ENCODE measurements around the gene GORASP1. TPM values are rescaled to one million over a fixed set of nuclear protein-coding genes. Genes with fewer than 3 reads are reported as not detected.

The GORASP1 gene
- total RNA-seq, 1 experiment from 2014 or later: 39.4 TPM

DNA sequence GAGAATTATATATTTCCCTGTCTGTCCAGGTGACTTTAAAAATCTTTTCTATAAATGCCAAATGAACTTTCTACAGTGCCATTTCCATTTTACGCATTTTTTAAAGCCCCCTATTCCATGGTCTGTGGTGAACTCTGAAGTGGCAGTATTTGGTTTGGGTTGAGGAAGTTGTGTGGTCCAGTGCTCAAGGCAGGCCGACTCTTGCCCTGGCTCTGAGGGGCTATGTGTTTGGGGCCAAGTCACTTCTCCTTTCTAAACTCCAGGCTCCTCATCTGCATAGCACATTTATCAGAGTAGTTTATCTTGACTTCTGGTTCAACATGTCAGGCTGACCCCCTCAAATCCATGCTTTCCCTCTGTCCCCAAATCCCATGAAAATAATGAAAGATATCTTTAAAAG is 14.2 kb upstream of the GORASP1 start:
- ATAC-seq (no peak), DNase-seq (ENCODE audit: low read depth, low spot score) (no peak)
- POLR2A ChIA-PET: interaction anchor here (0.6 kb wide), 1 partner anchor 1826 kb away, joined by 3 read pairs; no protein-coding TSS in a partner anchor
- Histone ChIP-seq H3K27me3 (ENCODE audit: control insufficient read depth, insufficient read depth, low read length) (no peaks in the 10 kb centered on the region), H3K27ac (ENCODE audit: low read length) (no peak overlapping the region), H3K9me3 (ENCODE audit: control insufficient read depth, insufficient read depth, low read depth, low read length) (no peaks in the 10 kb centered on the region), H3K4me1 (ENCODE audit: control insufficient read depth, insufficient read depth, low read length) (peaks cover 10% of the 10 kb centered on the region; the same call in 1 of the 2 replicates), H3K36me3 (ENCODE audit: control insufficient read depth, insufficient read depth, low read length) (no peaks in the 10 kb centered on the region), H3K4me3 (ENCODE audit: low read depth in 2 of 2, low read length in 2 of 2) (no peak overlapping the region)
- TF ChIP-seq, protein P1, sequence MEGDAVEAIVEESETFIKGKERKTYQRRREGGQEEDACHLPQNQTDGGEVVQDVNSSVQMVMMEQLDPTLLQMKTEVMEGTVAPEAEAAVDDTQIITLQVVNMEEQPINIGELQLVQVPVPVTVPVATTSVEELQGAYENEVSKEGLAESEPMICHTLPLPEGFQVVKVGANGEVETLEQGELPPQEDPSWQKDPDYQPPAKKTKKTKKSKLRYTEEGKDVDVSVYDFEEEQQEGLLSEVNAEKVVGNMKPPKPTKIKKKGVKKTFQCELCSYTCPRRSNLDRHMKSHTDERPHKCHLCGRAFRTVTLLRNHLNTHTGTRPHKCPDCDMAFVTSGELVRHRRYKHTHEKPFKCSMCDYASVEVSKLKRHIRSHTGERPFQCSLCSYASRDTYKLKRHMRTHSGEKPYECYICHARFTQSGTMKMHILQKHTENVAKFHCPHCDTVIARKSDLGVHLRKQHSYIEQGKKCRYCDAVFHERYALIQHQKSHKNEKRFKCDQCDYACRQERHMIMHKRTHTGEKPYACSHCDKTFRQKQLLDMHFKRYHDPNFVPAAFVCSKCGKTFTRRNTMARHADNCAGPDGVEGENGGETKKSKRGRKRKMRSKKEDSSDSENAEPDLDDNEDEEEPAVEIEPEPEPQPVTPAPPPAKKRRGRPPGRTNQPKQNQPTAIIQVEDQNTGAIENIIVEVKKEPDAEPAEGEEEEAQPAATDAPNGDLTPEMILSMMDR (IDR thresholded peaks at IDR 0.05): no peak
- TF ChIP-seq POLR2AphosphoS5 (IDR thresholded peaks at IDR 0.05; ENCODE audit: low read depth, low read length) (no peak), TCF7L2 (IDR thresholded peaks at IDR 0.05; ENCODE audit: low read depth, low read length) (no peak), SIN3A (IDR thresholded peaks at IDR 0.05; ENCODE audit: borderline replicate concordance, insufficient read depth, low read depth, low read length) (no peak)
- TF ChIP-seq, protein P2, sequence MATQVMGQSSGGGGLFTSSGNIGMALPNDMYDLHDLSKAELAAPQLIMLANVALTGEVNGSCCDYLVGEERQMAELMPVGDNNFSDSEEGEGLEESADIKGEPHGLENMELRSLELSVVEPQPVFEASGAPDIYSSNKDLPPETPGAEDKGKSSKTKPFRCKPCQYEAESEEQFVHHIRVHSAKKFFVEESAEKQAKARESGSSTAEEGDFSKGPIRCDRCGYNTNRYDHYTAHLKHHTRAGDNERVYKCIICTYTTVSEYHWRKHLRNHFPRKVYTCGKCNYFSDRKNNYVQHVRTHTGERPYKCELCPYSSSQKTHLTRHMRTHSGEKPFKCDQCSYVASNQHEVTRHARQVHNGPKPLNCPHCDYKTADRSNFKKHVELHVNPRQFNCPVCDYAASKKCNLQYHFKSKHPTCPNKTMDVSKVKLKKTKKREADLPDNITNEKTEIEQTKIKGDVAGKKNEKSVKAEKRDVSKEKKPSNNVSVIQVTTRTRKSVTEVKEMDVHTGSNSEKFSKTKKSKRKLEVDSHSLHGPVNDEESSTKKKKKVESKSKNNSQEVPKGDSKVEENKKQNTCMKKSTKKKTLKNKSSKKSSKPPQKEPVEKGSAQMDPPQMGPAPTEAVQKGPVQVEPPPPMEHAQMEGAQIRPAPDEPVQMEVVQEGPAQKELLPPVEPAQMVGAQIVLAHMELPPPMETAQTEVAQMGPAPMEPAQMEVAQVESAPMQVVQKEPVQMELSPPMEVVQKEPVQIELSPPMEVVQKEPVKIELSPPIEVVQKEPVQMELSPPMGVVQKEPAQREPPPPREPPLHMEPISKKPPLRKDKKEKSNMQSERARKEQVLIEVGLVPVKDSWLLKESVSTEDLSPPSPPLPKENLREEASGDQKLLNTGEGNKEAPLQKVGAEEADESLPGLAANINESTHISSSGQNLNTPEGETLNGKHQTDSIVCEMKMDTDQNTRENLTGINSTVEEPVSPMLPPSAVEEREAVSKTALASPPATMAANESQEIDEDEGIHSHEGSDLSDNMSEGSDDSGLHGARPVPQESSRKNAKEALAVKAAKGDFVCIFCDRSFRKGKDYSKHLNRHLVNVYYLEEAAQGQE (IDR thresholded peaks at IDR 0.05; ENCODE audit: insufficient read depth in 1 of 2, low read depth in 2 of 2, low read length in 1 of 2): no peak
- intact Hi-C loops (cut with micrococcal nuclease; ENCODE audit: unreplicated experiment): no loop called here
- in situ Hi-C loops (cut with HindIII; ENCODE audit: low pct_unique_long_range_greater_than_20kb, low sequenced_read_pairs): no loop called here
- CTCF ChIA-PET: no interaction called here
- no TSS peak for BruUV-seq (replicated peaks)

DNA sequence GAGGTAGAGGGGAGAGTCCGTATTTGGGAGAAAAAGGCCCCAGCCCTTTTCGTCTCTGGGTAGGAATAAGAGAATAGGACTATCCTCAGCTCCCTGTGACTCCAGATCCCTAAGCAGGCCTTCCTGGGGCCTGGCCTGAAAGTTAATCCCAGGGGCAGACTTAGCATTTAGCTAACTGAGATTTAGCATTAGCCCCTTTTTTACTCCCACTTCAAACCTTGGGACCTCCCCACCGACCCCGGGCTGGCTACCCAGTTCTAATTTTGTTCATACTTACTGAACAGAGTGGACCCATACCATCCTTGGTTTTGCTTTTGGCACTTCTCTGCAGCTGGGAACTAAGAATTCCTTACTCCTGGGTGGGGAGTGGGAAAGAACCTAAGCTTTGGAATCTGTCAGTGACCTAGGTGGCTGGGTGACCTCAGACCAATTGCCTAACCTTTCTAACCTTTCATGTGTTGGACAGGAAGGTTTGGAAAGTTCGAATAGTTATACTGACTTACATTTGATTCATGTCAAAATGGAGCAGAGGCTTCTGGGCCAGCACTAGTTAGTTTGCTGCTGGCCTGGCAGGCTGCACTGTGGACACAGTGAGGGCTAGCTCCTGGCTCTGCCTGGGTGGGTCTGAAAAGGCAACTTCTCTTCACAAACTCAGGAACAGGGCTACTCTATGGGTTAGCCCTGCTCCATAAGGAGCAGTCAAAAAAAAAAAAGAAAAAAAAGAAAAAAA is 11.7 kb upstream of the GORASP1 start:
- in situ Hi-C loops (cut with HindIII; ENCODE audit: low pct_unique_long_range_greater_than_20kb, low sequenced_read_pairs): no loop called here
- TF ChIP-seq, protein P1 (IDR thresholded peaks at IDR 0.05): no peak
- no peak for TF ChIP-seq POLR2AphosphoS5 (IDR thresholded peaks at IDR 0.05; ENCODE audit: low read depth, low read length)
- TF ChIP-seq, protein P2 (IDR thresholded peaks at IDR 0.05; ENCODE audit: insufficient read depth in 1 of 2, low read depth in 2 of 2, low read length in 1 of 2): no peak
- TF ChIP-seq SIN3A (IDR thresholded peaks at IDR 0.05; ENCODE audit: borderline replicate concordance, insufficient read depth, low read depth, low read length): no peak
- TF ChIP-seq TCF7L2 (IDR thresholded peaks at IDR 0.05; ENCODE audit: low read depth, low read length): no peak
- Histone ChIP-seq H3K27me3 (ENCODE audit: control insufficient read depth, insufficient read depth, low read length) (no peaks in the 10 kb centered on the region), H3K4me1 (ENCODE audit: control insufficient read depth, insufficient read depth, low read length) (no peaks in the 10 kb centered on the region), H3K9me3 (ENCODE audit: control insufficient read depth, insufficient read depth, low read depth, low read length) (no peaks in the 10 kb centered on the region), H3K36me3 (ENCODE audit: control insufficient read depth, insufficient read depth, low read length) (no peaks in the 10 kb centered on the region), H3K4me3 (ENCODE audit: low read depth in 2 of 2, low read length in 2 of 2) (no peak overlapping the region), H3K27ac (ENCODE audit: low read length) (no peak overlapping the region)
- ChIA-PET POLR2A (no interaction called here), CTCF (no interaction called here)
- BruUV-seq (replicated peaks): no TSS peak
- ATAC-seq (no peak), DNase-seq (ENCODE audit: low read depth, low spot score) (no peak)
- intact Hi-C loops (cut with micrococcal nuclease; ENCODE audit: unreplicated experiment): no loop called here
